Thyroid gland (tissue), 4 donors: Measurements from ENCODE around the gene NLRX1. TPM values are rescaled to one million over a fixed set of nuclear protein-coding genes. Genes with fewer than 3 reads are reported as not detected.
"Not testable (repeated sequence)": the region's sequence is repeated elsewhere in the genome, so short reads cannot be mapped to it uniquely, and the experiment has no call there.

Experiments used
- DNase-seq, 2 donors: peaks; one replicate each; pipeline ENCODE4 v3.0.0-alpha.2; 2019
- H3K27ac ChIP-seq, 3 donors: fragments of 200-600 bp; sonication (generic); 1 replicate in 2 of 3; 2 replicates in 1 of 3; pipeline ENCODE4 v1.5.1; 2016 to 2019; ENCODE audit warnings: mild to moderate bottlenecking in 1 of 3, moderate library complexity in 1 of 3
- H3K27me3 ChIP-seq: fragments of 200-600 bp; sonication (generic); one replicate; pipeline ENCODE4 v1.5.1; 2019
- H3K36me3 ChIP-seq, 2 donors: fragments of 200-600 bp; sonication (generic); one replicate each; pipeline ENCODE4 v1.5.1; 2016 to 2019
- H3K4me1 ChIP-seq, 2 donors: fragments of 200-600 bp; sonication (generic); one replicate each; pipeline ENCODE4 v1.5.1; 2017 to 2019
- H3K4me3 ChIP-seq, 3 donors: fragments of 200-600 bp; sonication (generic); replicated peaks in 1 of 3; 1 replicate in 2 of 3; 2 replicates in 1 of 3; pipeline ENCODE4 v1.5.1; 2016; ENCODE audit warnings: mild to moderate bottlenecking in 1 of 3
- H3K9me3 ChIP-seq: fragments of 200-600 bp; sonication (generic); one replicate; pipeline ENCODE4 v1.5.1; 2017
- POLR2A ChIP-seq, 2 donors: fragments of 450-650 bp; IDR thresholded peaks; one replicate each; pipeline ENCODE4 v1.6.1; 2017; ENCODE audit warnings: antibody characterized with exemption in 2 of 2, mild to moderate bottlenecking in 2 of 2, moderate library complexity in 1 of 2
- WGBS, 2 donors: methylation state at CpG; one replicate each; pipeline ENCODE4 v1.1.5; 2017; 5-methylcytosine and 5-hydroxymethylcytosine counted together
- intact Hi-C: fragments of 100-400 bp; cut with DNase I; formaldehyde crosslinking; loops from one replicate; pipeline ENCODE4 v1.15.1; 2023
- total RNA-seq, 4 donors: library from RNA; depleted of rRNA; stranded (reverse); fragments of >200 nt; gene quantifications; one replicate each; pipeline ENCODE4 v1.2.3, GENCODE V29; 2016
- TF ChIP-seq, protein P1 (sequence below), 6 experiments: fragments of 200-600 bp in 3 of 6; fragments of 450-650 bp in 3 of 6; sonication (generic) in 3 of 6; IDR thresholded peaks; one replicate each; pipeline ENCODE4 v1.5.1; 2016 to 2019; ENCODE audit warnings: antibody characterized with exemption in 6 of 6, mild to moderate bottlenecking in 2 of 6, inconsistent platforms in 1 of 6, moderate library complexity in 1 of 6

The NLRX1 gene
- total RNA-seq, 4 donors from 2014 or later = 13.3 to 33.1 (median 19.5) TPM

DNA sequence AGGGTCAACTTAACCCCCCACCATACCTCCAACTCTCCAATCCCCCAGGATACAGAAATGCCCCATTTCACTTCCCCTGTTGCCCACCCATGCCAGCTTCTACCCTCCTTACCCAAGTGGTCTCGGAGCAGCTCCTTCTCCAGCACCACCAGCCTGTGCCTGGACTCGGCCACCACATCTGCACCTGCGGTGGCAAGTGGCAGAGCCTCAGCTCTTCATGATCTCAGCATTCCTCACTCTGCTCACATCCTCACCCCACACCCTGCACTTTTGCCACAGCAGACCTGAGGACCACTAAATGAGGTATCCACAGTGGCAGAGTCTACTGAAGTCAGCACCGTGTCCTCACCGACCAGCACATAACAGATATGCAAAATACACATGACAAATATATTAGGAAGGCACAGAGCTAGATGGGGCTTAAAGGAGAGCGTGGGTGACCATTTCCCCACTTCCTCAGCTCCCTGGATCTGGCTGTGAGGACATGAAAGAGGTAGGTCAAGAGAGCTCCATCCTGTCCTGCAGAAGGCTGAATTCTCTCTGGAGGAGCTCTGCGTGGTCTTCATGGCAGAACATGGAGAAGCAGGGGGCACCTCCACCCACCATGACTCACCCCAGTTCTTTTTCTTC lies 26.4 kb downstream of the NLRX1 start:
- no peak for DNase-seq
- Histone ChIP-seq H3K27me3 (no peaks in the 10 kb centered on the region), H3K4me1 (peaks cover 4 to 5% of the 10 kb centered on the region in 2 donors), H3K27ac (no peak overlapping the region), H3K4me3 (no peak overlapping the region), H3K36me3 (no peaks in the 10 kb centered on the region), H3K9me3 (no peaks in the 10 kb centered on the region)
- WGBS, 2 donors = 72 to 81% methylated on average over 7 of the region's 7 CpGs
- TF ChIP-seq, protein P1, sequence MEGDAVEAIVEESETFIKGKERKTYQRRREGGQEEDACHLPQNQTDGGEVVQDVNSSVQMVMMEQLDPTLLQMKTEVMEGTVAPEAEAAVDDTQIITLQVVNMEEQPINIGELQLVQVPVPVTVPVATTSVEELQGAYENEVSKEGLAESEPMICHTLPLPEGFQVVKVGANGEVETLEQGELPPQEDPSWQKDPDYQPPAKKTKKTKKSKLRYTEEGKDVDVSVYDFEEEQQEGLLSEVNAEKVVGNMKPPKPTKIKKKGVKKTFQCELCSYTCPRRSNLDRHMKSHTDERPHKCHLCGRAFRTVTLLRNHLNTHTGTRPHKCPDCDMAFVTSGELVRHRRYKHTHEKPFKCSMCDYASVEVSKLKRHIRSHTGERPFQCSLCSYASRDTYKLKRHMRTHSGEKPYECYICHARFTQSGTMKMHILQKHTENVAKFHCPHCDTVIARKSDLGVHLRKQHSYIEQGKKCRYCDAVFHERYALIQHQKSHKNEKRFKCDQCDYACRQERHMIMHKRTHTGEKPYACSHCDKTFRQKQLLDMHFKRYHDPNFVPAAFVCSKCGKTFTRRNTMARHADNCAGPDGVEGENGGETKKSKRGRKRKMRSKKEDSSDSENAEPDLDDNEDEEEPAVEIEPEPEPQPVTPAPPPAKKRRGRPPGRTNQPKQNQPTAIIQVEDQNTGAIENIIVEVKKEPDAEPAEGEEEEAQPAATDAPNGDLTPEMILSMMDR (IDR thresholded peaks at IDR 0.05) = no peak
- no peak for TF ChIP-seq POLR2A (IDR thresholded peaks at IDR 0.05)
- intact Hi-C loops = loop anchor here (5.0 kb wide), 1 partner anchor 48 kb away; the partner anchor contains the start of gene ABCG4

DNA sequence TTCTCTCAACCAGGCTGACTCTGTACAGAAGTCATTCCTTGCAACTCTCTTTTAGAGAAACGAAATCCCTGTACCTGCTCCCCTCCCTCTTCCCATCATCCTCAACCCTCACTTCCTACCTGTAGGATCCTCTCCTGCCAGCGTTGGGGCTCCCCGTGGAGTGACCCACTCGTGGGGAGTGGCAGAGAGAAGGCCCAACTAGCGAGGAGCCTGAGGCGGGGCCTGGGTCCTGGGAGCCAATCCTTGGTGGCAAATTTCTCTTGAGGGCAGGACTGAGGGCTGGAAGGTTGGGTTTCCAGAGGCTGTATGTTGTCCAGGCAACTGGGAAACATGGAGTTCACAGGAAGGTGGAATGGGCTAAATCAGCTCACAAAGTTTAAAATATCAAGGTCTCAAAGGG lies 27.2 kb downstream of the NLRX1 start:
- TF ChIP-seq, protein P1 (IDR thresholded peaks at IDR 0.05) = no peak
- TF ChIP-seq POLR2A (IDR thresholded peaks at IDR 0.05) = no peak
- intact Hi-C loops = loop anchor here (5.0 kb wide), 1 partner anchor 48 kb away; the partner anchor contains the start of gene ABCG4
- H3K27ac ChIP-seq = no peak overlapping the region

DNA sequence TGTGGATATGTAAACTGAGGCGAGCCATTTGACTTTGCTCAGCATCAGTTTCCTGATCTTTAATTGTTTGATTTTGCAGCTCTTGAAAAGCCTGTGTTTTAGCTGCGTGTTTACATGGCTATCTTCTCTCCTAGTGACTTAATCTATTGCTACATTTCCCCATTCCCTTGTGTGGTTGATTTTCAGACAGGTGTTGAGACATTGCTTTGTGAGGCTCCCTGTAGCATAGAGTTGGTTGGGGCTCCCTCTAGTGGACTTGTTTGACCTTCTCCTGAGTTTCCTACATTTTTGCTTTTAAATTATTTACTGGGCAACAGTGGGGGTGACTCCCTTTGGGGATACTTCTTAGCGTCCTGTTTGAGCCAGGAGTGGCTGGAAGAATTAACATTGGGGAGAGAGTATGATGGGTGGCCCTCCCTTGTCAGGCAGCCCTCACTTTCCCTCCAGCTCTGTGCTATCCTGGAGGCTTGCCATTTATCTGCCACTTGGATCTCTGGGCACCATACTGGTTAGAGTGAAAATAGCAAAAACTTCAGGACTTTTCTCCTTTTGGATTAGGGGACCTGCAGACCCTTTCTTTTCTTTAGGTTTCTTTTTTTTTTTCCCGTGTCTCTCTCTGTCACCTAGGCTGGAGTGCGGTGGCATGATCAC lies 28.4 kb downstream of the NLRX1 start:
- Histone ChIP-seq H3K27me3 (no peaks in the 10 kb centered on the region), H3K36me3 (no peaks in the 10 kb centered on the region), H3K27ac (no peak overlapping the region), H3K4me1 (peaks cover 7 to 14% of the 10 kb centered on the region in 2 donors), H3K9me3 (no peaks in the 10 kb centered on the region), H3K4me3 (no peak overlapping the region)
- no peak for TF ChIP-seq POLR2A (IDR thresholded peaks at IDR 0.05)
- TF ChIP-seq, protein P1 (IDR thresholded peaks at IDR 0.05) = peak; percentile 57 to 88 (median 80)
- WGBS, 2 donors = 40 to 41% methylated on average over 5 of the region's 5 CpGs
- intact Hi-C loops = loop anchor here (5.0 kb wide), 1 partner anchor 50 kb away; the partner anchor contains the start of gene ABCG4
- peak; percentile 66 to 70 for DNase-seq

More for the DNA sequence above, 27.2 kb downstream of the NLRX1 start:
- no peak overlapping the region for H3K4me3 ChIP-seq
- no peaks in the 10 kb centered on the region for H3K27me3 ChIP-seq
- no peaks in the 10 kb centered on the region for H3K9me3 ChIP-seq
- H3K4me1 ChIP-seq = peaks cover 7 to 12% of the 10 kb centered on the region in 2 donors
- DNase-seq = peak; percentile 55 to 58
- no peaks in the 10 kb centered on the region for H3K36me3 ChIP-seq
- 30 to 37% methylated on average over 6 of the region's 6 CpGs for WGBS, 2 donors

DNA sequence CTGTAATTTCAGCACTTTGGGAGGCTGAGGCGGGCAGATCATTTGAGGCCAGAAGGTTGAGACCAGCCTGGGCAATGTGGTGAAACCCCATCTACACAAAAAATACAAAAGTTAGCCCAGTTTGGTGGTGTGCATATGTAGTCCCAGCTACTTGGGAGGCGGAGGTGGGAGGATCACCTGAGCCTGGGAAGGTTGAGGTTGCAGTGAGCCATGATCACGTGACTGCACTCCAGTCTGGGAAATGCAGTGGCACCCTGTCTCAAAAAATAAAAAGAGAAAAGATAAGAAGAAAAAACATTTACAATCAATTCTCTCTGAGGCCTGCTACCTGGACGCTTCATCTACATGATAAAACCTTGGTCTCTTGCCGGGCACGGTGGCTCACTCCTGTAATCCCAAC lies 30.4 kb downstream of the NLRX1 start:
- intact Hi-C loops = loop anchor here (5.0 kb wide), 1 partner anchor 52 kb away; the partner anchor contains the start of gene ABCG4
- 87 to 94% methylated on average over 6 of the region's 6 CpGs for WGBS, 2 donors
- H3K9me3 ChIP-seq = no peaks in the 10 kb centered on the region
- peaks cover 7 to 14% of the 10 kb centered on the region in 2 donors for H3K4me1 ChIP-seq
- no peak overlapping the region for H3K4me3 ChIP-seq
- H3K36me3 ChIP-seq = no peaks in the 10 kb centered on the region
- no peak for DNase-seq
- no peaks in the 10 kb centered on the region for H3K27me3 ChIP-seq
- H3K27ac ChIP-seq = no peak overlapping the region
- TF ChIP-seq, protein P1 (IDR thresholded peaks at IDR 0.05) = no peak
- TF ChIP-seq POLR2A (IDR thresholded peaks at IDR 0.05) = no peak

DNA sequence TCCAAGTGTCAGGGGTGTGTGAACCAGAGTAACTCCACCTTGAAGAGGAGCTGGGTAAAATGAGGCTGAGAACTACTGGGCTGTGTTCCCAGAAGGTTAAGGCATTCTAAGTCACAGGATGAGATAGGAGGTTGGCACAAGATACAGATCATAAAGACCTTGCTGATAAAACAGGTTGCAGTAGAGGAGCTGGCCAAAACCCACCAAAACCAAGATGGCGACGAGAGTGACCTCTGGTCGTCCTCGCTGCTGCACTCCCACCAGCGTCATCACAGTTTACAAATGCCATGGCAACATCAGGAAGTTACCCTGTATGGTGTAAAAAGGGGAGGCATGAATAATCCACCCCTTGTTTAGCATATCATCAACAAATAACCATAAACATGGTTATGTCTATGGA lies 32.7 kb downstream of the NLRX1 start:
- not testable (repeated sequence) for DNase-seq, H3K36me3 ChIP-seq, H3K4me3 ChIP-seq, H3K27ac ChIP-seq, H3K27me3 ChIP-seq, H3K9me3 ChIP-seq
- intact Hi-C loops = loop anchor here (10.0 kb wide), 2 partner anchors 84 to 124 kb away; no protein-coding TSS in a partner anchor
- peaks cover 12 to 19% of the 10 kb centered on the region in 2 donors for H3K4me1 ChIP-seq
- 95 to 97% methylated on average over 5 of the region's 5 CpGs for WGBS, 2 donors
